HepG2 (cell line): ENCODE measurements around the gene LAP3. TPM values are rescaled to one million over a fixed set of nuclear protein-coding genes. Genes with fewer than 3 reads are reported as not detected.
A peak's percentile ranks its signal among the peaks of the same experiment; 100 is the strongest.

Source experiments
- CSRNP2 ChIP-seq: sonication (generic); formaldehyde crosslinking; conservative IDR thresholded peaks from 2 replicates; pipeline ENCODE4 v1.8.0; 2022; ENCODE audit warnings: low read depth, missing genetic modification reagents
- KAT7 ChIP-seq: IDR thresholded peaks from 2 replicates; pipeline ENCODE4 v1.6.1; 2018; ENCODE audit warnings: borderline replicate concordance, missing compliant biosample characterization
- NKX3-1 ChIP-seq: sonication (generic); formaldehyde crosslinking; IDR thresholded peaks from 2 replicates; pipeline ENCODE4 v1.5.0; 2020; ENCODE audit warnings: missing genetic modification reagents
- POGK ChIP-seq: sonication (generic); formaldehyde crosslinking; conservative IDR thresholded peaks from 2 replicates; pipeline ENCODE4 v1.8.0; 2022; ENCODE audit warnings: mild to moderate bottlenecking, moderate library complexity, missing genetic modification reagents
- PRDM10 ChIP-seq: sonication (generic); formaldehyde crosslinking; IDR thresholded peaks from 2 replicates; pipeline ENCODE4 v1.4.0; 2020; ENCODE audit warnings: low read depth, missing genetic modification reagents
- PRPF4 ChIP-seq: fragments of 200-400 bp; formaldehyde crosslinking; IDR thresholded peaks from 2 replicates; pipeline ENCODE4 v1.6.1; 2016; ENCODE audit warnings: low read length, low read depth; ENCODE audit not compliant: poor library complexity, severe bottlenecking
- RCOR2 ChIP-seq: IDR thresholded peaks from 2 replicates; pipeline ENCODE4 v1.6.1; 2016; ENCODE audit warnings: missing biosample characterization, missing genetic modification reagents
- REST ChIP-seq, 2 experiments: IDR thresholded peaks; 2 replicates each; pipeline ENCODE4 v1.6.1; 2011 to 2012; ENCODE audit warnings: low read length in 2 of 2, borderline replicate concordance in 1 of 2, low read depth in 1 of 2, mild to moderate bottlenecking in 1 of 2, moderate library complexity in 1 of 2
- TBX3 ChIP-seq: fragments of 450-650 bp; IDR thresholded peaks from 2 replicates; pipeline ENCODE4 v1.6.1; 2017; ENCODE audit warnings: antibody characterized with exemption, mild to moderate bottlenecking, inconsistent platforms, borderline replicate concordance
- UBTF ChIP-seq: sonication (generic); formaldehyde crosslinking; IDR thresholded peaks from 2 replicates; pipeline ENCODE4 v1.4.0; 2020; ENCODE audit warnings: mild to moderate bottlenecking, missing genetic modification reagents
- ZNF512 ChIP-seq: sonication (generic); formaldehyde crosslinking; IDR thresholded peaks from 2 replicates; pipeline ENCODE4 v1.4.0; 2020; ENCODE audit warnings: mild to moderate bottlenecking, missing genetic modification reagents
- polyA plus RNA-seq, 8 experiments: library from polyadenylated mRNA; depleted of rRNA in 3 of 8; stranded (reverse) in 7 of 8; unstranded in 1 of 8; fragments of >200 nt; fragmentation: Illumina TruSeq in 4 of 8; extraction: Trizol in 4 of 8; gene quantifications; 2 replicates each; pipeline versions ENCODE4 v1.2.1 to v1.2.3, GENCODE V29; 2011 to 2016; ENCODE audit warnings: low read depth in 4 of 8, missing spikeins in 1 of 8, mixed read lengths in 1 of 8; ENCODE audit not compliant: insufficient read depth in 1 of 8
- total RNA-seq, 5 experiments: library from RNA; depleted of rRNA; stranded (reverse); fragments of >200 nt; fragmentation: Illumina TruSeq; extraction: Trizol; gene quantifications; 2 replicates each; pipeline ENCODE4 v1.2.3, GENCODE V29; 2016; ENCODE audit warnings: low read depth in 1 of 5

The LAP3 gene
- total and polyA plus RNA-seq, 2 of the 13 experiments (the other 11 are each of a cell fraction or from before 2014, with no cell fraction given): 106 to 125 TPM

GRCh38 chr4:17614416-17615299 lies 37.7 kb downstream of the LAP3 start, which contains the start of gene MED28 (continued):
- TF ChIP-seq UBTF (CRISPR knock-in tag) (no peak; the same call in 1 of the 2 replicates), PRPF4 (no peak), CSRNP2 (CRISPR knock-in tag) (no peak), ZNF512 (no peak), POGK (0 out of 2 replicates have a peak, but pooled peaks have one; percentile 56), PRDM10 (CRISPR knock-in tag) (no peak), TBX3 (no peak), NKX3-1 (CRISPR knock-in tag) (0 out of 2 replicates have a peak, but pooled peaks have one; percentile 44), REST (IDR thresholded peaks at IDR 0.05; ENCODE audit: borderline replicate concordance in 1 of 2, low read depth in 1 of 2, low read length in 2 of 2) (peak in 1 of 2 experiments; percentile 33; a peak in 1 of 4 replicates), RCOR2 (no peak), KAT7 (CRISPR knock-in tag) (0 out of 2 replicates have a peak, but pooled peaks have one; percentile 13)
